Activated CD8-positive, alpha-beta memory T cell treated with anti-CD3 and anti-CD28 coated beads for 36 hours (primary cell): Measurements from ENCODE around the gene IL27RA. TPM values are rescaled to one million over a fixed set of nuclear protein-coding genes. Genes with fewer than 3 reads are reported as not detected.
"Not testable (repeated sequence)": the region's sequence is repeated elsewhere in the genome, so short reads cannot be mapped to it uniquely, and the experiment has no call there.

Experiments used
- CTCF ChIA-PET: fragments of 350-600 bp; sonication (Branson Sonifier 250); formaldehyde crosslinking; loops from one replicate; lab custom pipeline; 2021; ENCODE audit warnings: antibody characterized with exemption; lab: Charles Lee
- POLR2A ChIA-PET: fragments of 350-600 bp; sonication (Branson Sonifier 250); formaldehyde crosslinking; loops from one replicate; lab custom pipeline; 2021; ENCODE audit warnings: antibody characterized with exemption; lab: Charles Lee
- total RNA-seq, 2 experiments: library from RNA; stranded (reverse); gene quantifications; one replicate each; pipeline ENCODE4 v1.2.3, GENCODE V29; 2021

The IL27RA gene
- total RNA-seq, 2 experiments from 2014 or later, result 60.1 to 61.1 TPM

DNA sequence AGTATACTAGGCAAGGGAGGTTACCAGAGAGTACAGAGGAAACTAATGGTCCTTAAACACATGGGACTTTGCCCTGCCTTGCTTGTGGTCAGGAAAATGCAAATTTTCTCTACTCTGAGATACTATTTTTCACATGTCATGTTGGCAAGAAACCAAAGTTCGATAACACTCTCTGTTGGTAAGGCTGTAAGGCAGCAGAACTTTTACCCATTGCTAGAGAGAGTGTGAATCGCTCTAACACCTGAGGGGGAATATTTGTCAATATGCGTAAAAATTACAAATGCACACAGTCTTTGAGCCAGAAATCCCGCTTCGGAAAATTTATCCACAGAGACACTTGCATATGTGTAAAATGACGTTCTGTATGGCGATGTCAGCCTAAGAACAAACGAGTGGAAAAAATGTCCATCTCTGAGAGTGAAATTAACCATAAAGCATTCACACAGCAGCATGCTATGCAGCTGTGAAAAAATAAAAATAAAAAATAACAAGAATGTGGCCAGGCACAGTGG, 16.0 kb upstream of the IL27RA start:
- ChIA-PET POLR2A (no interaction called here), CTCF (interaction anchor here (0.9 to 1.0 kb wide), 2 partner anchors 43 to 134 kb away, joined by 4 read pairs; no protein-coding TSS in a partner anchor)

DNA sequence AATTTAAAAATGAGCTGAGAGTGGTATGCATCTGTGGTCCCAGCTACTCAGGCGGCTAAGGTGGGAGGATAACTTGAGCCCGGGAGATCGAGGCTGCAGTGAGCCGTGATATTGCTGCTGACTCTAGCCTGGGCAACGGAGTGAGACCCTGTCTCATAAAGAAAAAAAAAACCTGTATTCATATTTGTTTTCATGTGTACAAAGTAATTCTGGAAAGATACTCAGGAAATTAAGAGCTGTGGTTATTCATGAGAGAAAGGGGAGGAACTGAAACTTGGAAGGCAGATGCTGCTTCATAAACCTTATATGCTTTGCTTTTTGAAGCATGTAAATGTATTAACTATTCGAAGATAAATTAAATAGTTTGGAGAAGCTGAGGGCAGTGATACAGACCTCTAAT, 12.5 kb upstream of the IL27RA start:
- ChIA-PET CTCF (interaction anchor here (1.1 to 1.4 kb wide), 3 partner anchors 21 to 138 kb away, joined by 3 to 7 read pairs (median 3); no protein-coding TSS in a partner anchor), POLR2A (interaction anchor here (0.6 to 0.8 kb wide), 2 partner anchors 12 to 132 kb away, joined by 3 read pairs; no protein-coding TSS in a partner anchor)

DNA sequence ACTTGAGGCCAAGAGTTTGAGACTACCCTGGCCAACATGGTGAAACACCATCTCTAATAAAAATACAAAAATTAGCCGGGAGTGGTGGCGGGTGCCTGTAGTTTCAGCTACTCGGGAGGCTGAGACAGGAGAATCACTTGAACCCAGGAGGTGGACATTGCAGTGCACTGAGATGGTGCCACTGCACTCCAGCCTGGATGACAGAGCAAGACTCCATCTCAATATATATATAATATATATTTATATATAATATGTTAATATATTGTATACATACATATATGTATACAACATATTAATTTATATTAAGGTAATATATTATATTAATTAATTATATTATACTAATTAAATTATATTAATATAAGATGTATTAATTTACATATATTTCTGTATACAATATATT, 11.8 kb upstream of the IL27RA start:
- CTCF ChIA-PET, result interaction anchor here (1.1 to 1.4 kb wide), 3 partner anchors 21 to 138 kb away, joined by 3 to 7 read pairs (median 3); no protein-coding TSS in a partner anchor

DNA sequence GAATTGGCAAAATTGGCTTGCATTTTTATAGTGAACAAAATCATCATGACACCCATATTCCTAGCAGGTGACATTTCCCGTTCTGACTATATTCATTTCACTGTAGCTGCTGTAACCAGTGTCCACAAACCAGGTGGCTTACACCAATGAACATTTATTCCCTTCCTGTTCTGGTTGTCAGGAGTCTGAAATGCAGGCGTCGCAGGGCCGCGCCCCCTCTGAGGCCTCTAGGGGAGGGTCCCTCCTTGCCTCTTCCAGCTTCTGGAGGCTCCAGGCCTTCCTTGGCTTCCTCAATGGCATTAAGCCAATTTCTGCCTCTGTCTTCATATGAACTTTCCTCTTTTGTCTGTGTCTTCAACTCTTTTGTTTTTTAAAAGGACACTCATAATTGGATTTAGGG, 10.1 kb upstream of the IL27RA start:
- POLR2A ChIA-PET, result interaction anchor here (0.8 kb wide), 1 partner anchor 10 kb away, joined by 6 read pairs; the partner anchor contains the start of gene IL27RA
- CTCF ChIA-PET, result interaction anchor here (0.8 to 1.4 kb wide), 4 partner anchors 9 to 159 kb away, joined by 3 to 8 read pairs (median 4); partner anchors contain the start of genes IL27RA and MISP3

More for the DNA sequence above, 11.8 kb upstream of the IL27RA start:
- POLR2A ChIA-PET, result not testable (repeated sequence)

- ChIA-PET CTCF (interaction anchor here (1.4 kb wide), 1 partner anchor 50 kb away, joined by 6 read pairs; the partner anchor contains the start of gene MISP3), POLR2A (interaction anchor here (0.6 to 0.8 kb wide), 2 partner anchors 9 to 174 kb away, joined by 6 read pairs; partner anchors contain the start of gene IL27RA)
These were observed 9.1 kb upstream of the IL27RA start for GRCh38 chr19:14022469-14022868.

DNA sequence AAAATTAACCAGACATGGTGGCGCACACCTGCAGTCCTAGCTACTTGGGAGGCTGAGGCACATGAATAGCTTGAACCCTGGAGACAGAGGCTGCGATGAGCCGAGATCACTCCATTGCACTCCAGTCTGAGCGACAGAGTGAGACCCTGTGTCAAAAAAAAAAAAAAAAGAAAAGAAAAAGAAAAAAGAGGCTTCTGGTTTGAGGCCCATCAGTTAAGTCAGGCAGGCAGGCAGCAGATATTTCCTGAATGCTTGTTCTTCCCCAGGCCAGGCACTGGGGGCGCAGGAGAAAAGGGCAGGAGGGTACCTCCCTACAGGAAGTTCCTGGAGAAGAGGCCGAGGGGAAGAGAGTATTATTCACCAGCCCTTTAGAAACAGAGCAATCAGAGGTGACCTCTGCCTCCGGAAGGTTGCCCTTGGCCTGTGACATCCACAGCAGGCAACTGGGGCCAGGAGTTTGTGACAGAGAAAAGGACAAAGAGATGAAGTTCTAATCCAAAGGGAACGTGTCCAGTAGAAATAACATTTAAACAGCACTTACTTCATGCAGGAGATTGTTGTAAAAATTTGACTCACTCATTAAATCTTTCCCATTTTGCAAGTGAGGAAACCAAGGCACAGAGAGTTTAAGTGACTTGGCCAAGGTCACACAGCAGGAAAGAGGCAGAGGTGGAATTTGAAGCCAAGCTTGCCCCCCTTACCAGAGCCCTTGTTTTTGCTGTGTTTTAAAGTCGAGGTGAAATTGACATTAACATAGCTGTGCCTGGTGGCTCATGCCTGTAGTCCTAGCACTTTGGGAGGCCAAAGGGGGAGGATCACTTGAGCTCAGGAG, 7.9 kb upstream of the IL27RA start:
- CTCF ChIA-PET, result interaction anchor here (0.7 kb wide), 1 partner anchor 37 kb away, joined by 3 read pairs; no protein-coding TSS in a partner anchor

DNA sequence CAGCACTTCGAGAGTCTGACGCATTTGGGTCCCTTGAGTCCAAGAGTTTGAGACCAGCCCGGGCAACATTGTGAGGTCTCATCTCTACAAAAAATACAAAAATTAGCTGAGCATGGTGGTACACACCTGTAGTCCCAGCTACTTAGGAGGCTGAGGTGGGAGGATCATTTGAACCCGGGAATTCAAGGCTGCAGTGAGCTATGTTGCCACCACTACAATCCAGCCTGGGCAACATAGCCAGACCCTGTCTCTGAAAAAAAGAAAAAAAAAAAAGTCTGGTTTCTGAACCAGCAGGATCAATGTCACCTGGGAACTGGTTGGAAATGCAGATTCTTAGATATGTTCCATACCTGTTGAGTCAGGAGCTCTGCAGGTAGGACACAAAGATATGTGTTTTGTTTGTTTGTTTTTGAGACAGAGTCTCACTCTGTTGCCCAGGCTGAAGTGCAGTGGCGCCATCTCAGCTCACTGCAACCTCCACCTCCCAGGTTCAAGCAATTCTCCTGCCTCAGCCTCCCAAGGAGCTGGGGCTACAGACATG, 4.8 kb upstream of the IL27RA start:
- POLR2A ChIA-PET, CTCF ChIA-PET: not testable (repeated sequence)

More for the DNA sequence above, 7.9 kb upstream of the IL27RA start:
- POLR2A ChIA-PET, result no interaction called here

DNA sequence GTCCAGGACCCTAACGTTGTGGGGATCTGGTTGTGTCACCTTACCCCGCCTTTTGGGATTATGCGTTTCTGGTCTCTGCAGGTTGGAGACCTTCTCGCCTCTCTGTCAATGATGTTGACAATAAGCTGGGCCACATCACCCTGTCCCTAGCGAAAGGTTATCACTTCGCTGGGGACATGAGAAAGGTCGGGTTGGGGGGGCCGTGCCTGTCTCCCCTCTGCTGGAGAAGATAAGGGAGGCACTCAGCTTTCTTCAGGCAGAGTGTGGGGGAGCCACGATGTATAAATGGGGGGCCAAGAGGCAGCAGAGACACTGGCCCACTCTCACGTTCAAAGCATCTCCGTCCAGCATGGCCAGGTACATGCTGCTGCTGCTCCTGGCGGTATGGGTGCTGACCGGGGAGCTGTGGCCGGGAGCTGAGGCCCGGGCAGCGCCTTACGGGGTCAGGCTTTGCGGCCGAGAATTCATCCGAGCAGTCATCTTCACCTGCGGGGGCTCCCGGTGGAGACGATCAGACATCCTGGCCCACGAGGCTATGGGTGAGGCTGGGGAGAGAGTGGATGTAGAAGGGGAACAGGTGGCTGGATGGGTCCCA, 3.6 kb upstream of the IL27RA start, which contains the start of gene RLN3:
TSS of gene RLN3 (plus strand) at position 293 of the 595 bp plus-strand sequence. CDS start at position 350, 57 bp downstream.
- ChIA-PET POLR2A (no interaction called here), CTCF (interaction anchor here (0.9 kb wide), 1 partner anchor 31 kb away, joined by 3 read pairs; no protein-coding TSS in a partner anchor)

DNA sequence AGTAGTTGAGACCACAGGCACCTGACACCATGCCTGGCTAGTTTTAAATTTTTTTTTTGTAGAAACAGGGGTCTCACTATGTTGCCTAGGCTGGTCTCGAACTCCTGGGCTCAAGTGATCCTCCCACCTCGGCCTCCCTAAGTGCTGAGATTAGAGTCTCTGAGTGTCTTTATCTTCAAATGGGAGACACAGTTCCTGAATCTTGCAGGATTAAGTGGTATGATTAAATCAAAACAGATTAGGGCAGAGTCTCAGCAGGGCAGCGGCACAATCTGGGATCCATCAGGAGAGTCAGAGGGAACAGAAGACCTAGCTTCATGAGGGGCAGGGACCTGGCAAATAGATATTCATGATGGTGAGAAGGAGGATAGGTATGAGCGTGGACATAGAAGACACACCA, 2.7 kb upstream of the IL27RA start:
- POLR2A ChIA-PET, result no interaction called here

DNA sequence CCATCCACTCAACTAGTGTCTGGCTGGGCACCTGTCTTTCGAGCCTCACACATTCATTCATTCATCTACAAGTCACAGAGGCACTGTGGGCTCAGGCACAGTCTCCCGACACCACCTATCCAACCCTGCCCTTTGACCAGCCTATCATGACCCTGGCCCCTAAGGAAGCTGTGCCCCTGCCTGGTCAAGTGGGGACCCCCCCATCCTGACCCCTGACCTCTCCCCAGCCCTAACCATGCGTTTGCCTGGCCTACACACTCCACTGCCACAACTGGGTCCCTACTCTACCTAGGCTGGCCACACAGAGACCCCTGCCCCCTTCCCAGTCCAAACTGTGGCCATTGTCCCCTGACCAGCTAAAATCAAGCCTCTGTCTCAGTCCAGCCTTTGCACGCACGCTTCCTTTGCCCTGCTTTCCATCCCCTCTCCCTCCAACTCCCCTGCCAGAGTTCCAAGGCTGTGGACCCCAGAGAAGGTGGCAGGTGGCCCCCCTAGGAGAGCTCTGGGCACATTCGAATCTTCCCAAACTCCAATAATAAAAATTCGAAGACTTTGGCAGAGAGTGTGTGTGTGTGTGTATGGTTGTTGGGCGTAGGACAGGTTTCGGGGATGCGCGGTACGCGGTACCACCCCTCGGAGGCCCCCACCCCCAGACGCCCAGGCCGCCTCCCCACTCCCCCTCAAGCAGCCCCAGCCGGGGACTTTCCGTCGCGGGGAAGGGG, 404 bp upstream of the IL27RA start:
- CTCF ChIA-PET, result interaction anchor here (0.6 to 2.4 kb wide), 22 partner anchors 9 to 910 kb away, joined by 3 to 17 read pairs (median 4); partner anchors contain the start of genes ASF1B and MISP3
- POLR2A ChIA-PET, result interaction anchor here (0.6 to 2.0 kb wide), 8 partner anchors 9 to 126 kb away, joined by 3 to 11 read pairs (median 4); partner anchors contain the start of gene RFX1

More for the DNA sequence above, 2.7 kb upstream of the IL27RA start:
- CTCF ChIA-PET, result interaction anchor here (0.9 kb wide), 1 partner anchor 30 kb away, joined by 3 read pairs; no protein-coding TSS in a partner anchor

DNA sequence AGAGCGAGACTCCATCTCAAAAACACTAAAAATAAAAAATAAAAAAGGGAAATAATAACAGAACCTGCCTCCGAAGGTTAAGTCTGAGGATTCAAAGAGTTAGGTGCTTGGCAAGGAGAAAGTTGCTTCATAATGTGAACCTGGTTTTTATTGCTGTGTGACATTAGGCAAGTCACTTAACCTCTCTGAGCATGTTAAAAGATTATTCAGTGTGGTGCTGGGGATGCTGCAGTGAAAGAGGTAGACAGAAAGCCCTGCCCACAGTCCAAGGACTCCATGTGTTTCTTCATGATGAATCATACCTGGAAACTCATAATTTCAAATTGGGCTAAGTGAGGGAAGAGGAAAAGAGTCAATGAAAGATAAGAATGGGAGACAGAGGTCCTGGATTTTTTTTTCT, 2.4 kb downstream of the IL27RA start:
- POLR2A ChIA-PET, result no interaction called here
- CTCF ChIA-PET, result interaction anchor here (0.7 to 1.5 kb wide), 5 partner anchors 15 to 448 kb away, joined by 3 to 4 read pairs (median 3); no protein-coding TSS in a partner anchor

DNA sequence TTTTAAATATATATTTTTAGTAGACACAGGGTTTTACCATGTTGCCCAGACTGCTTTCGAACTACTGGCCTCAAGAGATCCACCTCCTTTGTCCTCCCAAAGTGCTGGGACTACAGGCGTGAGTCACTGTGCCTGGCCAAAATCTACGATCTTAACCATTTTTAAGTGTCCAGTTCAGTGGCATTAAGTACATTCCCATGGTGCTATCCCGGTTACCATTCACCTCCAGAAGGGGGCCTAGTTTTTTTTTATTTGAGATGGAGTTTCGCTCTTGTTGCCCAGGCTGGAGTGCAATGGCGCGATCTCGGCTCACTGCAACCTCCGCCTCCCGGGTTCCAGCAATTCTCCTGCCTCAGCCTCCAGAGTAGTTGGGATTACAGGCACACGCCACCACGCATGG, 3.6 kb downstream of the IL27RA start:
- POLR2A ChIA-PET, result interaction anchor here (0.6 to 0.7 kb wide), 2 partner anchors 154 to 327 kb away, joined by 3 read pairs; no protein-coding TSS in a partner anchor
- CTCF ChIA-PET, result interaction anchor here (1.5 kb wide), 1 partner anchor 62 kb away, joined by 4 read pairs; no protein-coding TSS in a partner anchor

DNA sequence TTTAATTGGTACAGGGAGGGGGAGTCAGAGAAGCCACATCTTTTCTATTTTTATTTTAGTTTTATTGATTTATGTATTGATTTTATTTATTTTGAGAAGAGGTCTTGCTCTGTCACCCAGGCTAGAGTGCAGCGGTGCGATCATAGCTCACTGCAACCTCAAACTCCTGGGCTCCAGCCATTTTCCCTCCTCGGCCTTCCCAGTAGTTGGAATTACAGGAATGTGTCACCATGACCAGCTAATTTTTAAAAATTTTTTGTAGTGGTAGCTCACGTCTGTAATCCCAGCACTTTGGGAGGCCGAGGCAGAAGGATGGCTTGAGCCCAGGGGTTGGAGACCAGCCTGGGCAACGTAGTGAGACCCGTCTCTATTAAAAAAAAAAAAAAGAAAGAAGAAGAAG, 4.1 kb downstream of the IL27RA start:
- CTCF ChIA-PET, result interaction anchor here (0.7 to 0.9 kb wide), 2 partner anchors 13 to 37 kb away, joined by 3 to 4 read pairs; no protein-coding TSS in a partner anchor

GRCh38 chr19:14039181-14039580, 7.6 kb downstream of the IL27RA start:
- POLR2A ChIA-PET, result no interaction called here
- CTCF ChIA-PET, result interaction anchor here (0.8 to 1.9 kb wide), 3 partner anchors 9 to 32 kb away, joined by 3 to 4 read pairs (median 3); no protein-coding TSS in a partner anchor

More for the DNA sequence above, 4.1 kb downstream of the IL27RA start:
- POLR2A ChIA-PET, result interaction anchor here (0.6 to 0.7 kb wide), 2 partner anchors 155 to 326 kb away, joined by 3 read pairs; no protein-coding TSS in a partner anchor

GRCh38 chr19:14042659-14043608, 11.4 kb downstream of the IL27RA start:
- CTCF ChIA-PET, result interaction anchor here (0.6 to 3.1 kb wide), 11 partner anchors 9 to 931 kb away, joined by 3 to 17 read pairs (median 3); partner anchors contain the start of genes C19orf53 and IL27RA
- POLR2A ChIA-PET, result not testable (repeated sequence)

GRCh38 chr19:14047866-14048265, 16.3 kb downstream of the IL27RA start:
- CTCF ChIA-PET, result interaction anchor here (0.5 to 3.8 kb wide), 12 partner anchors 9 to 172 kb away, joined by 3 to 34 read pairs (median 4); partner anchors contain the start of gene MISP3
- POLR2A ChIA-PET, result not testable (repeated sequence)
